ENCODE results near the gene PTPRM. TPM values are rescaled to one million over a fixed set of nuclear protein-coding genes. Genes with fewer than 3 reads are reported as not detected.

Gene PTPRM
- total and polyA plus RNA-seq, 2 of the 8 experiments (the other 6 are each of a cell fraction or from before 2014, with no cell fraction given): 4.1 to 7.0 TPM

- no peak for DNase-seq (ENCODE audit: low read depth in 1 of 2, low spot score in 2 of 2)
- no peaks in the 10 kb centered on the region for H3K79me2 ChIP-seq (ENCODE audit: control insufficient read depth in 1 of 2, insufficient read depth in 2 of 2, low read length in 2 of 2)
- no peak for FAIRE-seq
- TF ChIP-seq TAF7 (optimal IDR thresholded peaks at IDR 0.05; ENCODE audit: borderline replicate concordance, low read depth, low read length) (no peak), ASH2L (IDR thresholded peaks at IDR 0.05; ENCODE audit: low read length) (no peak), KDM4A (IDR thresholded peaks at IDR 0.05; ENCODE audit: low read depth, low read length, severe bottlenecking) (no peak), HDAC2 (IDR thresholded peaks at IDR 0.05; ENCODE audit: borderline replicate concordance in 1 of 2, low read depth in 2 of 2, low read length in 2 of 2) (no peak), NRF1 (IDR thresholded peaks at IDR 0.05; ENCODE audit: low read depth, low read length) (no peak), TCF12 (IDR thresholded peaks at IDR 0.05; ENCODE audit: low read depth, low read length) (no peak), CHD1 (IDR thresholded peaks at IDR 0.05; ENCODE audit: low read depth, low read length) (no peak), SP4 (IDR thresholded peaks at IDR 0.05; ENCODE audit: low read length) (no peak), CBX8 (IDR thresholded peaks at IDR 0.05; ENCODE audit: borderline replicate concordance, low read depth, low read length) (no peak), CTCF (IDR thresholded peaks at IDR 0.05; ENCODE audit: control extremely low read depth in 1 of 3, insufficient read depth in 1 of 3, low read depth in 1 of 3, low read length in 3 of 3) (no peak)
These were observed 250.6 kb downstream of the PTPRM start for GRCh38 chr18:7817575-7818230.

More at GRCh38 chr18:7817575-7818230, 250.6 kb downstream of the PTPRM start:
- H3K23ac ChIP-seq (ENCODE audit: insufficient read length): no peak overlapping the region
- no peak overlapping the region for H4K5ac ChIP-seq (ENCODE audit: insufficient read length, low read depth, low read length)
- H4K20me1 ChIP-seq (replicated peaks in 1 of 2; ENCODE audit: control insufficient read depth in 1 of 2, insufficient read depth in 2 of 2, low read length in 2 of 2): no peaks in the 10 kb centered on the region
- no peak overlapping the region for H3K14ac ChIP-seq (ENCODE audit: insufficient read length)
- no peak overlapping the region for H3K18ac ChIP-seq (ENCODE audit: extremely low read depth, low read length)
- H4K8ac ChIP-seq (ENCODE audit: extremely low read depth, insufficient read depth, low read length): no peak overlapping the region
- H3K4me1 ChIP-seq (replicated peaks in 1 of 4; ENCODE audit: control insufficient read depth in 3 of 4, insufficient read depth in 4 of 4, low read length in 3 of 4): peaks cover 0 to 3% (median under 1%) of the 10 kb centered on the region in 4 experiments; a peak in 2 of 7 replicates
- H2AFZ ChIP-seq (ENCODE audit: low read length): no peak overlapping the region
- ChIA-PET CTCF (ENCODE audit: partially characterized antibody) (interaction anchor here (0.6 to 1.7 kb wide), 6 partner anchors 12 to 365 kb away, joined by 3 to 7 read pairs (median 4); no protein-coding TSS in a partner anchor), POLR2A (ENCODE audit: partially characterized antibody) (interaction anchor here (0.8 kb wide), 1 partner anchor 15 kb away, joined by 3 read pairs; no protein-coding TSS in a partner anchor)
- no peak overlapping the region for H3K4ac ChIP-seq (replicated peaks; ENCODE audit: insufficient read length, low read depth, low read length)
- H3K79me1 ChIP-seq (ENCODE audit: low read depth, low read length): no peaks in the 10 kb centered on the region
- H2BK120ac ChIP-seq (replicated peaks; ENCODE audit: low read depth, low read length): no peak overlapping the region
- no peak overlapping the region for H3K56ac ChIP-seq (replicated peaks; ENCODE audit: insufficient read length, low read depth, low read length)
- no peak overlapping the region for H3K27ac ChIP-seq (ENCODE audit: low read depth, low read length)
- no peaks in the 10 kb centered on the region for H3K23me2 ChIP-seq (ENCODE audit: low read depth, low read length)
- WGBS, 2 experiments (ENCODE audit: extremely low coverage in 1 of 2, insufficient coverage in 1 of 2, insufficient read length in 1 of 2, insufficient replicate concordance in 2 of 2, low coverage in 1 of 2, low lambda C conversion rate in 2 of 2, missing lambda C conversion rate in 1 of 2): 89% methylated on average over 8 of the region's 8 CpGs; no CpG with 5 or more reads in 1 of the 2 experiments
- H3K9ac ChIP-seq (replicated peaks in 1 of 4; ENCODE audit: extremely low read depth in 1 of 4, low read depth in 3 of 4, low read length in 3 of 4): no peak overlapping the region
- no peaks in the 10 kb centered on the region for H3K27me3 ChIP-seq (replicated peaks in 1 of 4; ENCODE audit: control insufficient read depth in 3 of 4, extremely low read depth in 1 of 4, insufficient read depth in 3 of 4, low read length in 3 of 4)
- no peak overlapping the region for H4K91ac ChIP-seq (replicated peaks; ENCODE audit: insufficient read length, low read length)
- H3K36me3 ChIP-seq (ENCODE audit: control insufficient read depth in 2 of 4, insufficient read depth in 4 of 4, low read length in 3 of 4): 0 out of 8 replicates have a peak, but pooled peaks cover 0 to 3% (median 0%) of the 10 kb centered on the region in 4 experiments
- H3K4me2 ChIP-seq (ENCODE audit: insufficient read depth in 1 of 2, low read depth in 2 of 2, low read length in 2 of 2): no peak overlapping the region
- no peak overlapping the region for H2BK12ac ChIP-seq (ENCODE audit: low read depth, low read length)
- H3K4me3 ChIP-seq (ENCODE audit: extremely low read depth in 1 of 4, insufficient read depth in 2 of 4, low read depth in 3 of 4, low read length in 4 of 4): no peak overlapping the region
- H2BK20ac ChIP-seq (ENCODE audit: low read length): no peak overlapping the region
- no peak overlapping the region for H2BK15ac ChIP-seq (ENCODE audit: low read length)
- no peak overlapping the region for H2BK5ac ChIP-seq (ENCODE audit: low read depth, low read length)
- H3K9me3 ChIP-seq (ENCODE audit: insufficient read depth in 2 of 2, low read depth in 1 of 2, low read length in 1 of 2): peaks cover 13 to 15% of the 10 kb centered on the region in 2 experiments
- H2AK5ac ChIP-seq (ENCODE audit: low read depth, low read length): no peak overlapping the region
